Measurements from ENCODE around the gene ZNF280C. TPM values are rescaled to one million over a fixed set of nuclear protein-coding genes. Genes with fewer than 3 reads are reported as not detected.

Gene ZNF280C
- total RNA-seq, 2 donors from 2014 or later, result 2.6 to 2.9 TPM

GRCh38 chrX:130173190-130173895 is 95.4 kb downstream of the ZNF280C start:
- peaks cover 16% of the 10 kb centered on the region for H3K4me1 ChIP-seq
- H3K4me3 ChIP-seq, result no peak overlapping the region
- peak in 1 of 4 donors; percentile 48 for DNase-seq

GRCh38 chrX:130172127-130172845 is 96.4 kb downstream of the ZNF280C start:
- intact Hi-C loops (cut with DNase I), result no loop called here
- no peak for ATAC-seq

More at GRCh38 chrX:130173190-130173895, 95.4 kb downstream of the ZNF280C start:
- WGBS, 2 donors, result 62% methylated on average over 5 to 7 of the region's 7 CpGs
- peak overlapping the region in 1 of 4 donors; percentile 52 for H3K27ac ChIP-seq
- H3K36me3 ChIP-seq (replicated peaks in 1 of 2; ENCODE audit: insufficient read depth in 1 of 2, low read depth in 2 of 2), result no peaks in the 10 kb centered on the region
- no peaks in the 10 kb centered on the region for H3K9me3 ChIP-seq
- TF ChIP-seq POLR2A (IDR thresholded peaks at IDR 0.05) (peak in 1 of 3 donors; percentile 17), CTCF (IDR thresholded peaks at IDR 0.05) (no peak)
- intact Hi-C loops (cut with DNase I), result no loop called here
- H3K27me3 ChIP-seq, result no peaks in the 10 kb centered on the region
- peak; percentile 33 for ATAC-seq

GRCh38 chrX:130171446-130172126 is 97.1 kb downstream of the ZNF280C start, which contains the start of gene RAB33A:
Gene RAB33A (plus strand): TSS chrX:130171962. CDS start chrX:130172063, 101 bp downstream.
- Histone ChIP-seq H3K27me3 (no peaks in the 10 kb centered on the region), H3K4me3 (no peak within 1 kb of the TSS), H3K27ac (no peak within 1 kb of the TSS), H3K9me3 (no peaks in the 10 kb centered on the region), H3K4me1 (peaks cover 22% of the 10 kb centered on the region), H3K36me3 (replicated peaks in 1 of 2; ENCODE audit: insufficient read depth in 1 of 2, low read depth in 2 of 2) (no peaks in the 10 kb centered on the region)
- intact Hi-C loops (cut with DNase I), result no loop called here
- WGBS, 2 donors, result 0 to 2% methylated on average over 1 to 26 of the region's 61 CpGs
- DNase-seq (no peak), ATAC-seq (peak; percentile 14)
- TF ChIP-seq CTCF (IDR thresholded peaks at IDR 0.05) (no peak), POLR2A (IDR thresholded peaks at IDR 0.05) (no peak)

More at GRCh38 chrX:130172127-130172845, 96.4 kb downstream of the ZNF280C start:
- no peak overlapping the region for H3K4me3 ChIP-seq
- TF ChIP-seq POLR2A (IDR thresholded peaks at IDR 0.05), result no peak
- TF ChIP-seq CTCF (IDR thresholded peaks at IDR 0.05), result no peak
- H3K36me3 ChIP-seq (replicated peaks in 1 of 2; ENCODE audit: insufficient read depth in 1 of 2, low read depth in 2 of 2), result no peaks in the 10 kb centered on the region
- no peaks in the 10 kb centered on the region for H3K27me3 ChIP-seq
- DNase-seq, result no peak
- H3K9me3 ChIP-seq, result no peaks in the 10 kb centered on the region
- no peak overlapping the region for H3K27ac ChIP-seq
- whole genome bisulfite sequencing, 2 donors, result 20% methylated on average over 28 to 32 of the region's 34 CpGs
- H3K4me1 ChIP-seq, result peaks cover 16% of the 10 kb centered on the region

GRCh38 chrX:130170752-130171445 is 97.8 kb downstream of the ZNF280C start:
- DNase-seq (peak in 2 of 4 donors; percentile 30), ATAC-seq (no peak)
- no peak for TF ChIP-seq POLR2A (IDR thresholded peaks at IDR 0.05)
- no peak for TF ChIP-seq CTCF (IDR thresholded peaks at IDR 0.05)

More at GRCh38 chrX:130170752-130171445, 97.8 kb downstream of the ZNF280C start:
- Histone ChIP-seq H3K36me3 (replicated peaks in 1 of 2; ENCODE audit: insufficient read depth in 1 of 2, low read depth in 2 of 2) (no peaks in the 10 kb centered on the region), H3K4me3 (no peak overlapping the region), H3K9me3 (no peaks in the 10 kb centered on the region), H3K27me3 (no peaks in the 10 kb centered on the region), H3K4me1 (peaks cover 23% of the 10 kb centered on the region), H3K27ac (no peak overlapping the region)
- intact Hi-C loops (cut with DNase I), result no loop called here
- 4% methylated on average over 26 of the region's 36 CpGs; no CpG with 5 or more reads in 1 of the 2 donors for WGBS, 2 donors

All from body of pancreas (tissue), 4 donors.